CD8-positive, alpha-beta memory T cell (primary cell): ENCODE data around the gene ZSCAN10. TPM values are rescaled to one million over a fixed set of nuclear protein-coding genes. Genes with fewer than 3 reads are reported as not detected.

ENCODE experiments used
- CTCF ChIA-PET: fragments of 350-600 bp; sonication (Branson Sonifier 250); formaldehyde crosslinking; loops from one replicate; lab custom pipeline; 2021; ENCODE audit warnings: antibody characterized with exemption; lab: Charles Lee
- POLR2A ChIA-PET: fragments of 350-600 bp; sonication (Branson Sonifier 250); formaldehyde crosslinking; loops from one replicate; lab custom pipeline; 2021; ENCODE audit warnings: antibody characterized with exemption; lab: Charles Lee
- DNase-seq, 5 donors: peaks; one replicate each; pipeline versions ENCODE4 v3.0.0 to v3.0.0-alpha.2; 2020 to 2022; ENCODE audit warnings: mixed read lengths in 1 of 5
- H3K27ac ChIP-seq: one replicate; pipeline ENCODE4 v1.7.0; 2013; ENCODE audit warnings: low read depth, mild to moderate bottlenecking, low read length, moderate library complexity
- H3K27me3 ChIP-seq: 2 replicates; pipeline ENCODE4 v1.7.0; 2013; ENCODE audit warnings: low read length, mild to moderate bottlenecking; ENCODE audit not compliant: insufficient read depth, poor library complexity, severe bottlenecking
- H3K36me3 ChIP-seq: 2 replicates; pipeline ENCODE4 v1.7.0; 2013; ENCODE audit warnings: mild to moderate bottlenecking, low read length, moderate library complexity; ENCODE audit not compliant: insufficient read depth
- H3K4me1 ChIP-seq: 2 replicates; pipeline ENCODE4 v1.7.0; 2013; ENCODE audit warnings: mild to moderate bottlenecking, low read length, moderate library complexity; ENCODE audit not compliant: insufficient read depth
- H3K4me3 ChIP-seq: 2 replicates; pipeline ENCODE4 v1.7.0; 2013; ENCODE audit warnings: mild to moderate bottlenecking, low read length
- H3K9me3 ChIP-seq: 2 replicates; pipeline ENCODE4 v1.7.0; 2013; ENCODE audit warnings: mild to moderate bottlenecking, low read length
- H3K27ac Mint-ChIP-seq, 8 donors: one replicate each; pipeline ENCODE4 v1.8.0; 2020 to 2021; ENCODE audit warnings: mixed read lengths in 8 of 8, mild to moderate bottlenecking in 6 of 8, inconsistent platforms in 3 of 8, moderate library complexity in 3 of 8
- H3K27me3 Mint-ChIP-seq, 2 donors: one replicate each; pipeline ENCODE4 v1.8.0; 2020 to 2021; ENCODE audit warnings: mixed read lengths in 2 of 2, mild to moderate bottlenecking in 1 of 2, moderate library complexity in 1 of 2
- H3K36me3 Mint-ChIP-seq, 3 donors: one replicate each; pipeline ENCODE4 v1.8.0; 2020 to 2021; ENCODE audit warnings: mixed read lengths in 3 of 3, inconsistent platforms in 1 of 3, mild to moderate bottlenecking in 1 of 3
- H3K4me1 Mint-ChIP-seq, 3 donors: one replicate each; pipeline ENCODE4 v1.8.0; 2020 to 2021; ENCODE audit warnings: mixed read lengths in 3 of 3, inconsistent platforms in 1 of 3, mild to moderate bottlenecking in 1 of 3
- H3K4me3 Mint-ChIP-seq, 7 donors: one replicate each; pipeline ENCODE4 v1.8.0; 2020 to 2021; ENCODE audit warnings: mixed read lengths in 7 of 7, mild to moderate bottlenecking in 6 of 7, moderate library complexity in 4 of 7, inconsistent platforms in 2 of 7
- H3K9me3 Mint-ChIP-seq, 5 donors: one replicate each; pipeline ENCODE4 v1.8.0; 2020 to 2022; ENCODE audit warnings: mixed read lengths in 5 of 5, mild to moderate bottlenecking in 3 of 5, moderate library complexity in 2 of 5, inconsistent platforms in 1 of 5
- polyA plus RNA-seq: library from polyadenylated mRNA; unstranded; fragments of 300-500 nt; fragmentation: Illumina TruSeq; gene quantifications from one replicate; pipeline ENCODE4 v1.2.3, GENCODE V29; 2021
- total RNA-seq, 2 experiments: library from RNA; stranded (reverse); gene quantifications; one replicate each; pipeline ENCODE4 v1.2.3, GENCODE V29; 2021

The ZSCAN10 gene
- total and polyA plus RNA-seq, 3 experiments from 2014 or later = 0.15 TPM; not detected in 2

DNA sequence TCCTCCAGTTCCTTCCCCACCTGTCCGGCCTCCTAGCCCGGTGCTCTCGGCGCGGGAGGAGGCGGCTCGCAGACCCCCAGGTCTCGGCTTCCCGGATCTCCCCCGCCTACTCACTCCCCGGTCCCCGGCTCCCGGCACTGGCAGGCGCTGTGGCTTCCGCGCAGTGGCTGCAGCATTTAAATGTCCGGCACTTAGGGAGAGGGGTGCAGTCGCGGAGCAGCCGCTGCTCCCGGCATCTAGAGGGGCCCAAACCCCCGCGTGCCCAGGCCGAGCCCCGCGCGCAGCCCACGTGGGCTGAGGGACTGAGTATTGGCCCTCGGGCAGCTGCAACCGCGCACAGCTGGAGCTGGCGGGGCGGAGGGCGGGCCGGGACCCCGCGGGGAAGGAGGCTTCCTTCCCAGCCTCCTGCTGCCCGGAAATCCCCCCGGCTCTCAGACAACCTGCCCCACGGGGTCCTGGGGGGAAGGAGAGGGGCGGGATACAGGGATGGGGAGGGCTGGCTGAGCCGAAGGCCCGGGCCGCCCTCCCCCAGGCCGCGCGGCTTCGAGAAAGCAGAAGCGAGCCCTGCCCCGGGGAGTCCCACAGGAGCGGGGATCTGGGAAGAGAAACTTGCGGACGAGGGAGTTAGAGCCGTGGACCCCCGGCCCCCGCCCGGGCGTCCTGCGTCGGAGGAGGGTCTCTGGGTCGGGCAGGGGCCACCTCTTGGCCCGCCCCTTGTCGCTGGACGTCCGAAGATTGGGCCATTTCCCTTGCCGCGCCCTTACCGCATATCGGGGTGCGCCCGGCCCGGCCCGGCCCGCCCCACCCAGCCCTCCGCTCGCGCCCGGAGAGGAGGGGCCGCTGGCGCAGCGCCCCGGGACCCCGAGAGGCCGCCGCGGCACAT is 53.1 kb downstream of the ZSCAN10 start, which contains the start of gene MMP25:
MMP25 (plus strand) TSS at position 804 of the 883 bp plus-strand sequence. CDS start 357 bp downstream, outside the sequence.
- Mint-ChIP-seq H3K4me3 (peak within 1 kb of the TSS; percentile 56 to 89 (median 83)), H3K27ac (peak within 1 kb of the TSS in 5 of 8 donors; percentile 36 to 94 (median 42)), H3K36me3 (no peaks in the 10 kb centered on the region), H3K9me3 (no peaks in the 10 kb centered on the region), H3K4me1 (peaks cover 16 to 40% (median 31%) of the 10 kb centered on the region in 3 donors), H3K27me3 (peaks cover 13 to 34% of the 10 kb centered on the region in 2 donors)
- Histone ChIP-seq H3K4me3 (peak within 1 kb of the TSS; percentile 51), H3K27ac (no peak within 1 kb of the TSS), H3K27me3 (peaks cover 43% of the 10 kb centered on the region), H3K4me1 (peaks cover 27% of the 10 kb centered on the region), H3K9me3 (no peaks in the 10 kb centered on the region), H3K36me3 (no peaks in the 10 kb centered on the region)
- POLR2A ChIA-PET = interaction anchor here (0.6 to 1.4 kb wide), 5 partner anchors 11 to 166 kb away, joined by 3 to 6 read pairs (median 5); no protein-coding TSS in a partner anchor
- CTCF ChIA-PET = interaction anchor here (0.7 to 9.7 kb wide), 6 partner anchors 11 to 84 kb away, joined by 3 to 119 read pairs (median 6); no protein-coding TSS in a partner anchor
- DNase-seq = no peak

DNA sequence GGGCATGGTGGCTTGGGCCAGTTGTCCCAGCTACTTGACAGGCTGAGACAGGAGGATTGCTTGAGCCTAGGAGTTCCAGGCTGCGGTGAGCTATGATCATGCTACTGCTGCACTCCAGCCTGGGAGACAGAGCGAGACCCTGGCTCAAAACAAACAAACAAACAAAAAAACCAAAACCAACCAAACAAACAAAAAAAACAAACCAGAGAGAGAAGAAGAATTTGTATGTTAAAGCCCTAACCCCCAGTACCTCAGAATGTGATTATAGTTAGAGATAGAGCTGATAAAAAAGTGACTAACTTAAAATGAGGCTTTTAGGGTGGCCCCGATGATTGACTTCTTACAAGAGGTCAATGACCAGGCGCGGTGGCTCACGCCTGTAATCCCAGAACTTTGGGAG is 54.4 kb downstream of the ZSCAN10 start:
- Histone ChIP-seq H3K9me3 (no peaks in the 10 kb centered on the region), H3K27me3 (peaks cover 51% of the 10 kb centered on the region), H3K4me1 (peaks cover 27% of the 10 kb centered on the region), H3K4me3 (no peak overlapping the region), H3K36me3 (no peaks in the 10 kb centered on the region), H3K27ac (no peak overlapping the region)
- DNase-seq = no peak
- H3K27me3 Mint-ChIP-seq = peaks cover 17 to 34% of the 10 kb centered on the region in 2 donors
- no peaks in the 10 kb centered on the region for H3K9me3 Mint-ChIP-seq
- H3K36me3 Mint-ChIP-seq = no peaks in the 10 kb centered on the region
- peak overlapping the region; percentile 56 to 89 (median 83) for H3K4me3 Mint-ChIP-seq
- peak overlapping the region in 3 of 8 donors; percentile 6 to 66 (median 42) for H3K27ac Mint-ChIP-seq
- ChIA-PET CTCF (interaction anchor here (0.9 to 9.7 kb wide), 5 partner anchors 9 to 85 kb away, joined by 3 to 119 read pairs (median 9); no protein-coding TSS in a partner anchor), POLR2A (interaction anchor here (0.8 kb wide), 1 partner anchor 8 kb away, joined by 3 read pairs; the partner anchor contains the start of gene BICDL2)
- peaks cover 12 to 30% (median 22%) of the 10 kb centered on the region in 3 donors for H3K4me1 Mint-ChIP-seq

DNA sequence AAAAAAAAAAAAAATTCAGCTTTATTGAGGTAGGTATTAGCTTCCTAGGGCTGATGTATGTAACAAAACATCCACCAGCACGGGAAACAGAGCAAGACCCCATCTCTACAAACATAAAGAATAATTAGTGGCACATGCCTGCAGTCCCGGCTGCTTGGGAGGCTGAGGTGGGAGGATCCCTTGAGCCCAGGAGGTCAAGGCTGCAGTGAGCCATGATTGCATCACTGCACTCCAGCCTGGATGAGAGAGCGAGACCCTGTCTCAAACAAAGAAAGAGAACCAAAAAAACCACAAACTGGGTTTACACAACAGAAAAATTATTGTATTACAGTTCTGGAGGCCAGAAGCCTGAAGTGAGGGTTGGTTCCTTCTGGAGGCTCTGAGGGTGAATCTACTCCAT is 56.7 kb downstream of the ZSCAN10 start:
- Histone ChIP-seq H3K27ac (no peak overlapping the region), H3K4me1 (peaks cover 27% of the 10 kb centered on the region), H3K36me3 (no peaks in the 10 kb centered on the region), H3K4me3 (no peak overlapping the region), H3K27me3 (peaks cover 71% of the 10 kb centered on the region), H3K9me3 (no peaks in the 10 kb centered on the region)
- Mint-ChIP-seq H3K9me3 (no peaks in the 10 kb centered on the region), H3K27me3 (peaks cover 37 to 51% of the 10 kb centered on the region in 2 donors), H3K27ac (no peak overlapping the region), H3K4me3 (no peak overlapping the region), H3K4me1 (peaks cover 7 to 16% (median 11%) of the 10 kb centered on the region in 3 donors), H3K36me3 (no peaks in the 10 kb centered on the region)
- ChIA-PET POLR2A (interaction anchor here (1.2 kb wide), 1 partner anchor 11 kb away, joined by 5 read pairs; no protein-coding TSS in a partner anchor), CTCF (interaction anchor here (1.5 to 9.7 kb wide), 2 partner anchors 12 to 39 kb away, joined by 3 to 119 read pairs; no protein-coding TSS in a partner anchor)
- no peak for DNase-seq

DNA sequence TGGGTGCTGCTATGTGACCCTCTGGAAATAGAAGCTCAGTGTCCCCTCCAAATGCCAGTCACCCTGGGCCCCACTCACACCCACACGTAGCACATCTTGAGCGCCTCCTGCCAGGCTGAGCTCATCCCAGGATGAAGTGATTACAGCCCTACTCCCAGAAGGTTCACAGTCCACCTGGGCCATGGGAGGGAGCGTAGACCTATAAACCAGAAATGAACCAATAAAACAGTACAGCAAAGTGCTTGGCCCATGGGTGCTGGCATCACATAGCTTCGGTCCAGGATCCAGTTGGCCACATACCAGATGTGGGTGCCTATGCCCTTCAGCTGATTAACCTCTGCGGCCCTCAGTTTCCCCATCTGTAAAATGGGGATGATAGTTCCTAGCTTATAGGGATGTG is 60.2 kb downstream of the ZSCAN10 start:
- H3K9me3 ChIP-seq = no peaks in the 10 kb centered on the region
- no peak for DNase-seq
- Mint-ChIP-seq H3K4me3 (no peak overlapping the region), H3K36me3 (no peaks in the 10 kb centered on the region), H3K4me1 (peaks cover 3 to 10% (median 9%) of the 10 kb centered on the region in 3 donors), H3K9me3 (no peaks in the 10 kb centered on the region), H3K27me3 (peaks cover 53 to 57% of the 10 kb centered on the region in 2 donors), H3K27ac (no peak overlapping the region)
- H3K4me3 ChIP-seq = no peak overlapping the region
- H3K4me1 ChIP-seq = peaks cover 11% of the 10 kb centered on the region
- POLR2A ChIA-PET = no interaction called here
- H3K36me3 ChIP-seq = no peaks in the 10 kb centered on the region
- no peak overlapping the region for H3K27ac ChIP-seq
- CTCF ChIA-PET = interaction anchor here (0.6 to 9.7 kb wide), 5 partner anchors 8 to 91 kb away, joined by 3 to 119 read pairs (median 6); partner anchors contain the start of gene THOC6
- peaks cover 74% of the 10 kb centered on the region for H3K27me3 ChIP-seq

Other genes with a start within 250 kb of the ZSCAN10 start
- gene PRSS22, start 241.1 kb downstream of the ZSCAN10 start, total RNA-seq = not detected
- gene PRSS22, start 241.1 kb downstream of the ZSCAN10 start, polyA plus RNA-seq = not detected
- gene FLYWCH2, start 216.1 kb downstream of the ZSCAN10 start, total RNA-seq = 10 to 100 TPM; 24.7 to 27.2 TPM
- gene FLYWCH2, start 216.1 kb downstream of the ZSCAN10 start, polyA plus RNA-seq = 24.0 TPM
- 10 to 100 TPM; 37.2 to 39.8 TPM for gene FLYWCH1, start 187.4 kb downstream of the ZSCAN10 start, total RNA-seq
- 20.9 TPM for gene FLYWCH1, start 187.4 kb downstream of the ZSCAN10 start, polyA plus RNA-seq
- gene KREMEN2, start 135.0 kb downstream of the ZSCAN10 start, total RNA-seq = not detected
- not detected for gene KREMEN2, start 135.0 kb downstream of the ZSCAN10 start, polyA plus RNA-seq
- 10 to 100 TPM; 38.7 to 39.0 TPM for gene PAQR4, start 129.9 kb downstream of the ZSCAN10 start, total RNA-seq
- gene PAQR4, start 129.9 kb downstream of the ZSCAN10 start, polyA plus RNA-seq = 1.5 TPM
- gene PKMYT1, start 118.8 kb downstream of the ZSCAN10 start, total RNA-seq = 100 to 1,000 TPM; 103 to 112 TPM
- 0.18 TPM for gene PKMYT1, start 118.8 kb downstream of the ZSCAN10 start, polyA plus RNA-seq
- gene CLDN9, start 86.4 kb downstream of the ZSCAN10 start, total RNA-seq = not detected
- not detected for gene CLDN9, start 86.4 kb downstream of the ZSCAN10 start, polyA plus RNA-seq
- not detected for gene CLDN6, start 81.1 kb downstream of the ZSCAN10 start, total RNA-seq
- not detected for gene CLDN6, start 81.1 kb downstream of the ZSCAN10 start, polyA plus RNA-seq
- gene TNFRSF12A, start 78.9 kb downstream of the ZSCAN10 start, total RNA-seq = 1 to 10 TPM; 3.7 to 4.5 TPM
- gene TNFRSF12A, start 78.9 kb downstream of the ZSCAN10 start, polyA plus RNA-seq = 2.1 TPM
- gene HCFC1R1, start 75.4 kb downstream of the ZSCAN10 start, total RNA-seq = 10 to 100 TPM; 25.6 to 26.3 TPM
- 23.7 TPM for gene HCFC1R1, start 75.4 kb downstream of the ZSCAN10 start, polyA plus RNA-seq
- 10 to 100 TPM; 56.8 to 59.4 TPM for gene THOC6, start 75.3 kb downstream of the ZSCAN10 start, total RNA-seq
- gene THOC6, start 75.3 kb downstream of the ZSCAN10 start, polyA plus RNA-seq = 46.2 TPM
- gene BICDL2, start 62.4 kb downstream of the ZSCAN10 start, total RNA-seq = not detected
- not detected for gene BICDL2, start 62.4 kb downstream of the ZSCAN10 start, polyA plus RNA-seq
- 1 to 10 TPM; 1.5 to 1.9 TPM for gene MMP25, start 52.7 kb downstream of the ZSCAN10 start, total RNA-seq
- gene MMP25, start 52.7 kb downstream of the ZSCAN10 start, polyA plus RNA-seq = 0.90 TPM
- gene IL32, start 33.7 kb downstream of the ZSCAN10 start, total RNA-seq = 100 to 1,000 TPM; 975 to 992 TPM
- gene IL32, start 33.7 kb downstream of the ZSCAN10 start, polyA plus RNA-seq = 3,843 TPM
- under 1 TPM in 1 of 2 experiments, not detected in 1; 0.11 TPM for gene ZNF205, start 13.3 kb upstream of the ZSCAN10 start, total RNA-seq
- not detected for gene ZNF205, start 13.3 kb upstream of the ZSCAN10 start, polyA plus RNA-seq
- 10 to 100 TPM; 10.4 to 10.5 TPM for gene ZNF213, start 35.7 kb upstream of the ZSCAN10 start, total RNA-seq
- gene ZNF213, start 35.7 kb upstream of the ZSCAN10 start, polyA plus RNA-seq = 3.8 TPM
- not detected for gene OR1F1, start 88.9 kb upstream of the ZSCAN10 start, total RNA-seq
- gene OR1F1, start 88.9 kb upstream of the ZSCAN10 start, polyA plus RNA-seq = not detected
- gene ZNF200, start 135.9 kb upstream of the ZSCAN10 start, total RNA-seq = 10 to 100 TPM; 13.0 to 14.6 TPM
- gene ZNF200, start 135.9 kb upstream of the ZSCAN10 start, polyA plus RNA-seq = 11.2 TPM
- gene MEFV, start 157.3 kb upstream of the ZSCAN10 start, total RNA-seq = under 1 TPM in 1 of 2 experiments, not detected in 1; 0.18 TPM
- not detected for gene MEFV, start 157.3 kb upstream of the ZSCAN10 start, polyA plus RNA-seq
- 10 to 100 TPM; 29.2 to 35.1 TPM for gene ZNF263, start 184.2 kb upstream of the ZSCAN10 start, total RNA-seq
- 47.7 TPM for gene ZNF263, start 184.2 kb upstream of the ZSCAN10 start, polyA plus RNA-seq
- gene TIGD7, start 206.1 kb upstream of the ZSCAN10 start, total RNA-seq = 1 to 10 TPM; 5.1 to 5.2 TPM
- 4.9 TPM for gene TIGD7, start 206.1 kb upstream of the ZSCAN10 start, polyA plus RNA-seq
- gene ZNF75A, start 206.2 kb upstream of the ZSCAN10 start, total RNA-seq = 10 to 100 TPM; 37.9 to 42.0 TPM
- gene ZNF75A, start 206.2 kb upstream of the ZSCAN10 start, polyA plus RNA-seq = 22.7 TPM